ENCODE data around the gene ITPK1. TPM values are rescaled to one million over a fixed set of nuclear protein-coding genes. Genes with fewer than 3 reads are reported as not detected.

The ITPK1 gene
- total RNA-seq, 1 donor: 59.8 TPM

DNA sequence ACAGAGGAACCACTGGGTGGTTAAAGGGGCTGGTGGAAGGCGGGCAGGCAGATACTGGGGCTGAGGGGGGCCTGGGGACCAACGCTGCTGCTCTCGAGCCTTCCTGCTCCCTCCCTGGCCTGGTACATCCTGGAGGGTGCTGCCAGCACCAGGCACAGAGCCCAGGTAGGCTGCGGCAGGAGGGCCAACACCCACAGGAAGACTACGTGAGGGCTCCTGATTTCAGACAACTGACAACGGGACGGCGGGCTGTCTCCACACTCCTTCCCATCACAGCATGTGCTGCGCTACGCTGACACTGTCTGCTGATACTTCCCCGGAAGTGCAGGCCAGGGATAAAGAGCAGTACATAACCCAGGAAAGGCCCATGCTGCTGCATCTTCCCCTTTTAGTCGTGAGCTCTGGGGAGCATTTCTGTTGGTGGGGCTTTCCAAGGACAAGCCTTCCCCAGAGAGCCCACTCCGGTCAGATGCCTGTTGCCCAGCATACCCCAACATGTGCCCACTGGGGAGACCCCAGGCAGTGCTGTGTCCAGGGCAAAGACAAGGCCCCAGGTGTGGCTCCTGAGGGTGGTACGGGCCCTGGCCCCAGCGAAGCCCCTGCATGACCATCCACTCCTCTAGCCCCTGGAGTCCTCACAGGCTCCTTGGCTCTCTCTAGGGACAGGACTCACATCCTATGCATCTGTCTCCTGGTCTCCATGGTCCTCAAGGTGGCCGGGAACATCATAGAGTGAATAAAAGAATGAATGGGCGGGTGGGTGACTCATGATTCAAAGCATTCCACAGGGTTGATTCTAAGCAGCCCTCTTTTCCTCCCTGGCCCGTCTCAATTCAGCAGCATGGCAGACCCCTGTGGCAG lies 154.8 kb downstream of the ITPK1 start:
- DNase-seq (ENCODE audit: low read depth in 2 of 3, low spot score in 2 of 3): no peak

GRCh38 chr14:92959761-92960680 lies 155.7 kb downstream of the ITPK1 start:
- no peak for DNase-seq (ENCODE audit: low read depth in 2 of 3, low spot score in 2 of 3)

GRCh38 chr14:92959189-92959531 lies 156.6 kb downstream of the ITPK1 start:
- no peak for DNase-seq (ENCODE audit: low read depth in 2 of 3, low spot score in 2 of 3)

GRCh38 chr14:92958373-92959188 lies 157.1 kb downstream of the ITPK1 start:
- DNase-seq (ENCODE audit: low read depth in 2 of 3, low spot score in 2 of 3): no peak

DNA sequence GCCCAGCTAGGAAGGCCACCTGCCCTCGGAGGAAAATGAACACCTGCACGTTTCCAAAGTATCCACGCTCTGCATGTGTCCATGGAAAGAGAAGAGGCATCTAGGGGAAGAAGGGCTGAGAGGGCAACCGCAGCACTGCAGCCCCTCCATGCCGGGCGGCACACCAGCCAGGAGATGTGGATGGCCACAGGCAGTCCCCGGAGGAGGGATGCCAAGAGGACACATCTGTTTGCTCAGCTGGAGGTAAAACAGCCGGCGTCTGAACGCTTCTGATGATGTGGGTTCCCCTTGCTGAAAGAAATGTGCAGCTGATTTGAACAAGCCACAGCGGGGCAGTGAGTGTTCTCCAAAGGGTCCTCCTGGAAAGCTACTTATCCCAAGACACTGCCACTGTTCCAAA lies 158.8 kb downstream of the ITPK1 start:
- no peak for DNase-seq (ENCODE audit: low read depth in 2 of 3, low spot score in 2 of 3)

GRCh38 chr14:92955381-92955780 lies 160.3 kb downstream of the ITPK1 start:
- DNase-seq (ENCODE audit: low read depth in 2 of 3, low spot score in 2 of 3): no peak

DNA sequence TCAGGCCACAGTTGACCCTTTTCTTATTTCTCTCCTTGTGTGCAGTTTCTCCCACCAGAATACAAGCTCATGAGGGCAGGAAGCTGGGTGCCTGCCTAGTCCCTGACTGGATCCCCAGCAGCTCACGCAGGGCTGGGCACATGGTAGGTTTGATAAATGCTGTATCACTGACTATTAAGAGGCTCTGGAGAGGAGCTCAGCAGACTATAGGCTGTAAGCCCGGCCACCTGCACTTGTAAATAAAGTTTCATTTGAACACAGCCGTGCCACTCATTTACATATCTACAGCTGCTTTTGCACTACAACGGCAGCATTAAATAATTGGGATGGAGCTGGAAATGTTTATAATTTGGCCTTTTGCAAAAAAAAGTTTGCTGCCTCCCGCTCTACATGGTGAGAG lies 160.8 kb downstream of the ITPK1 start:
- no peak for DNase-seq (ENCODE audit: low read depth in 2 of 3, low spot score in 2 of 3)

DNA sequence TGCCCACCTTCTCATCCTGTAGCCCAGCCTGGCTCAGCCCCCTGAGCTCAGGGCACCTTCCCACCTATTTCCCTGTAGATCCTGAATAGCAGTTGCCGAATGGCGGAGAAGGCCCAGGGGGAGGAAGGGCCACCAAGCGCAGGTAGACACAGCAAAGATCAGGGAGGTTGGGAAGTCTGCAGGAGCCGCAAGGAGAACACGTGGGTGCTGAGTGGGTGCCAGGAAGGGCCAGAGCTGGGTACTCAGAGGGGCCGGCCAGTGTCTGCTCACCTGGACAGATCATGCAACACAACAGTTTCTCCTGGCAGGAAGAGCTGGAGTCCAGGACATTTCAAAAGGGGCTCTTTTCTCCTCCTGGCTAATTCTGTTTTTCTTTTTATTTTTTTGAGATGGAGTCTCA lies 162.2 kb downstream of the ITPK1 start:
- DNase-seq (ENCODE audit: low read depth in 2 of 3, low spot score in 2 of 3): no peak

GRCh38 chr14:92952481-92953298 lies 163.0 kb downstream of the ITPK1 start:
- DNase-seq (ENCODE audit: low read depth in 2 of 3, low spot score in 2 of 3): no peak

DNA sequence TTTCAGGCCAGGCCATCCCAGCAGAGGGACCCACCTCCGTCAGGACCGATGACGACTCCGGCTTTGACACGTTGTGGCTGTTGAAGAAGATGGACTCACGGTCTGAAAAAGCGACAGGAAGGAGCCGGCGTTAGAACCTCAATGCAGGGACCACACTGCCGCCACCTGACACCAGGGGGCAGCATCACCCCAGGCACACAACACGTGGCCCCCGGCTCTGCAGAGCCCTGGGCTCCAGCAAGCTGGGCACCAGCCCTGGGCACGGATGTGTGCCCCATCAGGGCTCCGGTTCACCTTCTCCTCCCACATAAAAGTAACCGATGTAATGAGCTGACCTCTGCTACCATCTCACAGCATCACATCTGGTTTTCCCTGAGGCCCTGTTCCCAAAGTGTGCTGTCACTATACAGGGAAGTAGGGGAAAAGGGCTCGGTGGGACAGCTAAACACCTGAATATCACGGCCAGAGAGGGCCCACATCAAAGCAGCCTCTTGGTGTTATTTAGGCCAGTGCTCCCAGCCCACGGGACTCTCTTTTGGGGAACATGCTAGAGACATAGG lies 163.7 kb downstream of the ITPK1 start:
- DNase-seq (ENCODE audit: low read depth in 2 of 3, low spot score in 2 of 3): peak; percentile 65 to 76 (median 65)

- DNase-seq (ENCODE audit: low read depth in 2 of 3, low spot score in 2 of 3): no peak
These were observed 164.5 kb downstream of the ITPK1 start for GRCh38 chr14:92951261-92951660.

GRCh38 chr14:92950773-92951172 lies 165.0 kb downstream of the ITPK1 start:
- no peak for DNase-seq (ENCODE audit: low read depth in 2 of 3, low spot score in 2 of 3)

DNA sequence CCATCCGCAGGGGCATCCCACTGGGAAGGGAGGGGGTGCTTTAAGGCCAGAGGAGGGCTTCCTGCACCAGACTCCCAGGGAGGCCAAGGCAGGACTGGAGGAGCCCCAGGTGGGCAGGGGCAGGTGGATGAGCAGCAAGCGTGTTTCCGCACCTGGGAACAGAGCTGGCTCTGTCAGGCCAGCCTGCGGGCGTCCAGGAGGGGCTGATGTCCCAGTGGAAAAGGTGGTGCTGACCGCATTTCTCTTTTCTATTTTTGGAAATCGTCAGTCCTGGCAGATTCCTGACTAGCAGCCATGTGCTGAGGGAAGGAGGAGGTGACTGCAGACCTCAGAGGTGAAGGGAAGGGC lies 165.6 kb downstream of the ITPK1 start:
- no peak for DNase-seq (ENCODE audit: low read depth in 2 of 3, low spot score in 2 of 3)

DNA sequence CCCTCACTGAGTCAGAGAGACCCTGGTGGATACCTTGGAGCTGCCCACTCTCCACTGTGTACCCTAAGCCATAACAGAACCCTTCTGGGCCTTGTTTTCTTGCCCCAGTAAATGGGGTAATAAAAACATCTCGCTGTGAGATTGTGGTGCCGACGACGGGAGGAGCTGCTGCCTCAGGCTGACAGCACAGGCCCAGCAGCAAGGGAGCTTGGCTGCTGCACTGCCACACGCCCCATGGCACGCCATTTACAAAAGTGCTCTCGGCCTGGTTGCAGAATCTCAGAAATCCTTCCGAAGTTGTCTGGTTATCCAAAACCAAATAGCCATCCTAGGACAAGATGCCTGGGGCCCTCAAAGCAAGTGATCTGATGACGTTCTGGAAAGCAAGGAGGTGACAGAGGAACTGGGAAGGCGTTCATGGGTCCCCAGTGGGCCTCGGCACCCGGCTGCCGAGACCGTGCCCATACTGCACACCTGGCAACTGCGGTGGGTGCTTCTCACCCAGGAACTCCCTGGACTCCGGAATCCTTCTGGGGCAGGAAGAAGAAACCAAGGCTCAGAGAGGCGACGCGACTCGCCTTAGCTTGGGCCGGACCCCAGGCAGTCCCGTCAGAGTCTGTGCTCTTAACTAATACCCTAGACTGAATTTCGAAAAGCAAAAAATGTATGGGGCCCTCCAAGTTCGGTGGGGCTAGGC lies 166.1 kb downstream of the ITPK1 start:
- no peak for DNase-seq (ENCODE audit: low read depth in 2 of 3, low spot score in 2 of 3)

DNA sequence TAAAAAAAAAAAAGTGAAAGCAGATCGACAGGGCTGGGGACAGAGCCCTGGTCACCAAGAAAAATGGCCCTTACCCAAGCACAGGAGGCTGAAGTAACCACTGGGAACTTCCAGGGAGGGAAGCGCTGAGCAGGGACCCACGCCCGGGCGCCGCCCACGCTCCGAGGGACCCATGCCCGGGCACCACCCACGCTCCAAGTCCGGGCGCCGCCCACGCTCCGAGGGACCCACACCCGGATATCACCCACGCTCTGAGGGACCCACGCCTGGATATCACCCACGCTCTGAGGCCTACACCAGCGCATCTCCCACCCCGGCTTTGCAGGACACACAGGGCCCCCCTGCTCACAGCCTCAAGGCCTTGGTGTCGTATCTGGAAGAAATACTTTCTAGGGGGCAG lies 167.1 kb downstream of the ITPK1 start:
- no peak for DNase-seq (ENCODE audit: low read depth in 2 of 3, low spot score in 2 of 3)

- DNase-seq (ENCODE audit: low read depth in 2 of 3, low spot score in 2 of 3): no peak
These were observed 168.7 kb downstream of the ITPK1 start for GRCh38 chr14:92946847-92947545.

DNA sequence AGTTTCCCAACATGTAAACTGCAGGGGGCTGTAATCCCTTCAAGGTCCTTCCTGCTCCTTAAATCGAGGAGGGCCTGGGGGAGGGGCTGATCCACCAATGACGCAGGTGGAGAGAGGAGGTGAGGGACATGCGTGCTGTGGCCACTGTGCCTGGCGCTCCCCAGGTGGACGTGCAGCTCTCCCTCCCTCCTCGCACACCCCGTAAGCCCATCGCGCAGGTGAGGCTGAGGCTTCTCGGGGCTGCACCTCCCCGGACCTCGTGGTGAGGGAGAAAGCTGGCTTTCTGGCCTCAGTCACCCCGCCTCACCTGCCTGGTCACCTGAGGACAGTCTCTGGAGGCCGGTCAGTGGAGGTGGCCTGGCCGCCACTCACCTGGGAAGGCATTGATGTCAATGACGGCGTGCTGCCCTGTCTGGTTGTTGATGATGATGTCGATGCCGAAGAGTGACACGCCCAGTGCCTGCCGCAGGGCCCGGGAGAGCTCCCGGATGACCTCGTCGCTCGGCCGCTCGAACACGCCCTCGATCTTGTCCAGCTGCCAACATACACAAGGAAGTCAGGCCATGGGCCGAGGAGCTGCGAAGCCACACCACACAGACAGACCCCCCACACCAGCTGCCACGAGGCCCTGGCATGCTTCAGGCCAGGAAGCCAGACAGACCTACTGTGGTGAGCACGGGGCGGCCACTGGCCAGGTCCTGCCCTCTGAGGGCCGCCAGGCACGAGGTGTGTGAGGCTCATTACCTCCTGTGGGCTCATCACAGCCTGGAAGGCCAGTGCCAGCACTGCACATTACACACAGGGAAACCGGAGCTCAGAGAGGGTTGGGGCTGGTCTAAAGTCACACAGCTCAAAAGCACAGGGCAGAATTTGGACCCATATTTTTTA lies 169.5 kb downstream of the ITPK1 start:
- no peak for DNase-seq (ENCODE audit: low read depth in 2 of 3, low spot score in 2 of 3)

DNA sequence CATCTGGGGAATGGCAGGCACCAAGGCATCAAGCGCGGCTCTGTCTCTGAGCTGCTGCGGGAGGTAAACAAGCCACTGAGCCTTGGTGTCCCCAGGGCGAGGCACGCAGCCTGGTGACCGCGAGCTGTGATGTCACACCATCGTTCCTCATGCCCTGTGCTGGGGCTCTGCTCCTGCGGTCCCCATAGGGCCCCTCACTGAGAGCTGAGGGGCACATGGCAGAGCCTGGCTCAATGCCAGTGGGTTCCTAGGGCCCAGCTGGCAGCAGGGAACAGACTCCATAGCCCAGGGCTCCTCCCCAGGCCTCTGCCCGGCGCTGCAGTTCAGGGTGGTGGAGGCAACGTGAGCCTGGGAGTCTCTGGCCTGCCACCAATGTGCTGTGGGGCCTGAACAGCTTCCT lies 170.2 kb downstream of the ITPK1 start:
- no peak for DNase-seq (ENCODE audit: low read depth in 2 of 3, low spot score in 2 of 3)

Data from hematopoietic multipotent progenitor cell (in vitro differentiated cells).